Measurements from ENCODE around the gene TUBG1.

GRCh38 chr17:42586514-42587230 lies 22.8 kb upstream of the TUBG1 start:
- TF ChIP-seq CTCF (IDR thresholded peaks at IDR 0.05) = no peak
- TF ChIP-seq POLR2A (IDR thresholded peaks at IDR 0.05) = no peak
- TF ChIP-seq POLR2AphosphoS5 (IDR thresholded peaks at IDR 0.05) = no peak
- TF ChIP-seq EP300 (IDR thresholded peaks at IDR 0.05) = no peak

Data from upper lobe of left lung (tissue), 4 donors.